Gastroesophageal sphincter (tissue), 3 donors: ENCODE results near the gene CNTN5.

Experiments used
- EP300 ChIP-seq: sonication (generic); formaldehyde crosslinking; IDR thresholded peaks from one replicate; pipeline ENCODE4 v1.6.1; 2017; ENCODE audit warnings: antibody characterized with exemption, mild to moderate bottlenecking
- POLR2A ChIP-seq, 2 donors: fragments of 450-650 bp; IDR thresholded peaks; one replicate each; pipeline ENCODE4 v1.6.1; 2017; ENCODE audit warnings: antibody characterized with exemption in 2 of 2, mild to moderate bottlenecking in 2 of 2, moderate library complexity in 1 of 2
- POLR2AphosphoS5 ChIP-seq: sonication (generic); formaldehyde crosslinking; IDR thresholded peaks from one replicate; pipeline ENCODE4 v1.6.1; 2017; ENCODE audit warnings: antibody characterized with exemption
- TF ChIP-seq, protein P1 (sequence below), 4 experiments: fragments of 200-600 bp in 2 of 4; fragments of 450-650 bp in 2 of 4; sonication (generic) in 1 of 4; IDR thresholded peaks; one replicate each; pipeline ENCODE4 v1.5.1; 2017 to 2019; ENCODE audit warnings: antibody characterized with exemption in 4 of 4, mild to moderate bottlenecking in 2 of 4, moderate library complexity in 2 of 4

DNA sequence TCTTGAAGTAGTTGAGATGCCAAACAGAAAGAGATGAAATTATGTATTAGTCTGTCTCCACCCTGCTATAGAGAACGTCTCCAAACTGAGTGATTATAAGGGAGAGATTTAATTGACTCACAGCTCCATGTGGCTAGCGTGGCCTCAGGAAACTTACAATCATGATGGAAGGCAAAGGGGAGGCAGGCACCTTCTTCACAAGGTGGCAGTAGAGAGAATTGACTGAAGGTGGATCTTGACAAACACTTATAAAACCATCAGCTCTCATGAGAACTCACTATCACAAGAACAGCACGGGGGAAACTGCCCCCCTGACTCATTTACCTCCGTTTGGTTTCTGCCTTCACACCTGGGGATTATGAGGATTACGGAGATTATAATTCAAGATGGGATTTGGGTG is 794.0 kb downstream of the CNTN5 start:
- TF ChIP-seq, protein P1, sequence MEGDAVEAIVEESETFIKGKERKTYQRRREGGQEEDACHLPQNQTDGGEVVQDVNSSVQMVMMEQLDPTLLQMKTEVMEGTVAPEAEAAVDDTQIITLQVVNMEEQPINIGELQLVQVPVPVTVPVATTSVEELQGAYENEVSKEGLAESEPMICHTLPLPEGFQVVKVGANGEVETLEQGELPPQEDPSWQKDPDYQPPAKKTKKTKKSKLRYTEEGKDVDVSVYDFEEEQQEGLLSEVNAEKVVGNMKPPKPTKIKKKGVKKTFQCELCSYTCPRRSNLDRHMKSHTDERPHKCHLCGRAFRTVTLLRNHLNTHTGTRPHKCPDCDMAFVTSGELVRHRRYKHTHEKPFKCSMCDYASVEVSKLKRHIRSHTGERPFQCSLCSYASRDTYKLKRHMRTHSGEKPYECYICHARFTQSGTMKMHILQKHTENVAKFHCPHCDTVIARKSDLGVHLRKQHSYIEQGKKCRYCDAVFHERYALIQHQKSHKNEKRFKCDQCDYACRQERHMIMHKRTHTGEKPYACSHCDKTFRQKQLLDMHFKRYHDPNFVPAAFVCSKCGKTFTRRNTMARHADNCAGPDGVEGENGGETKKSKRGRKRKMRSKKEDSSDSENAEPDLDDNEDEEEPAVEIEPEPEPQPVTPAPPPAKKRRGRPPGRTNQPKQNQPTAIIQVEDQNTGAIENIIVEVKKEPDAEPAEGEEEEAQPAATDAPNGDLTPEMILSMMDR (IDR thresholded peaks at IDR 0.05), result no peak
- TF ChIP-seq EP300 (no peak), POLR2A (IDR thresholded peaks at IDR 0.05) (no peak), POLR2AphosphoS5 (no peak)
